ENCODE results near the gene MAGIX.

DNA sequence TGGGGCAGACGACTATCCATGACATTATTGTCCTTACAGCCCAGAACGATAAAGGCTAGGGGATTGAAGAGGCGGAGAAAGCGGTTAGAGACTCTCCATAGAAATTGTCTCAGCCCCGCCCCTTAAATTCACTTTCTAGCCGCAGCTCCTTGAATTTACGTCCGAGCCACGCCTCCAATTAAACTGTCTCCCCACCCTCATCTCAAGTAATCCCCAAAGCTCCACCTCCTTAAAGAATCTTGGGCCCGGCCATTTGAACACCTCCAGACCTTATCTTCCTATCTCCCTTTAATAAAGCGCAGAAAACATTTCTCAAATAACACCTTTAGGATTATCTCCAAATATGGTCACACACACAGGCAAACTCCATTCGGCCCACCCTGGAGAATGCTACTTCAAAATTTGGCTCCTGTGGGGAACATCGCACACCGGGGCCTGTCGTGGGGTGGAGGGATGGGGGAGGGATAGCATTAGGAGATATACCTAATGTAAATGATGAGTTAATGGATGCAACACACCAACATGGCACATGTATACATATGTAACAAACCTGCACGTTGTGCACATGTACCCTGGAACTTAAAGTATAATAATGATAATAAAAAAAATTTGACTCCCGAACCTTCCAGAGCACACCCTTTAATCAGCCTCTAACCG lies 7.2 kb upstream of the MAGIX start:
- TF ChIP-seq, protein P1, sequence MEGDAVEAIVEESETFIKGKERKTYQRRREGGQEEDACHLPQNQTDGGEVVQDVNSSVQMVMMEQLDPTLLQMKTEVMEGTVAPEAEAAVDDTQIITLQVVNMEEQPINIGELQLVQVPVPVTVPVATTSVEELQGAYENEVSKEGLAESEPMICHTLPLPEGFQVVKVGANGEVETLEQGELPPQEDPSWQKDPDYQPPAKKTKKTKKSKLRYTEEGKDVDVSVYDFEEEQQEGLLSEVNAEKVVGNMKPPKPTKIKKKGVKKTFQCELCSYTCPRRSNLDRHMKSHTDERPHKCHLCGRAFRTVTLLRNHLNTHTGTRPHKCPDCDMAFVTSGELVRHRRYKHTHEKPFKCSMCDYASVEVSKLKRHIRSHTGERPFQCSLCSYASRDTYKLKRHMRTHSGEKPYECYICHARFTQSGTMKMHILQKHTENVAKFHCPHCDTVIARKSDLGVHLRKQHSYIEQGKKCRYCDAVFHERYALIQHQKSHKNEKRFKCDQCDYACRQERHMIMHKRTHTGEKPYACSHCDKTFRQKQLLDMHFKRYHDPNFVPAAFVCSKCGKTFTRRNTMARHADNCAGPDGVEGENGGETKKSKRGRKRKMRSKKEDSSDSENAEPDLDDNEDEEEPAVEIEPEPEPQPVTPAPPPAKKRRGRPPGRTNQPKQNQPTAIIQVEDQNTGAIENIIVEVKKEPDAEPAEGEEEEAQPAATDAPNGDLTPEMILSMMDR (IDR thresholded peaks at IDR 0.05): no peak
- TF ChIP-seq POLR2A (IDR thresholded peaks at IDR 0.05) (no peak), EP300 (IDR thresholded peaks at IDR 0.05) (no peak)
